Measurements from ENCODE around the gene MDP1.
"Not testable (repeated sequence)": the region's sequence is repeated elsewhere in the genome, so short reads cannot be mapped to it uniquely, and the experiment has no call there.

MDP1 gene

GRCh38 chr14:24249230-24250021, 33.6 kb upstream of the MDP1 start:
- no peak for DNase-seq

GRCh38 chr14:24247422-24247821, 31.6 kb upstream of the MDP1 start:
- no peak for DNase-seq

GRCh38 chr14:24246765-24247212, 30.9 kb upstream of the MDP1 start:
- no peak for DNase-seq

DNA sequence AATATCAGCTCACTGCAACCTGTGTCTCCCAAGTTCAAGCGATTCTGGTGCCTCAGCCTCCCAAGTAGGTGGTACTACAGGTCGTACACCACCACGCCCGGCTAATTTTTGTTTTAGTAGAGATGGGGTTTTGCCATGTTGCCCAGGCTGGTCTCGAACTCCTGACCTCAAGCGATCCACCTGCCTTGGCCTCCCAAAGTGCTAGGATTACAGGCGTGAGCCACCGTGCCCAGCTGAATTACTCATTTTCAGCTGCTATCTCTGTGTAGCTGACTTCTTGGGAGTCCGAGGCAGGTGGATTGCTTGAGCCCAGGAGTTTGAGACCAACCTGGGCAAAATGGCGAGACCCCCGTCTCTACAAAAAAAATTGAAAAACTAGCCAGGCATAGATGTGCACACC, 29.5 kb upstream of the MDP1 start:
- DNase-seq, result not testable (repeated sequence)

DNA sequence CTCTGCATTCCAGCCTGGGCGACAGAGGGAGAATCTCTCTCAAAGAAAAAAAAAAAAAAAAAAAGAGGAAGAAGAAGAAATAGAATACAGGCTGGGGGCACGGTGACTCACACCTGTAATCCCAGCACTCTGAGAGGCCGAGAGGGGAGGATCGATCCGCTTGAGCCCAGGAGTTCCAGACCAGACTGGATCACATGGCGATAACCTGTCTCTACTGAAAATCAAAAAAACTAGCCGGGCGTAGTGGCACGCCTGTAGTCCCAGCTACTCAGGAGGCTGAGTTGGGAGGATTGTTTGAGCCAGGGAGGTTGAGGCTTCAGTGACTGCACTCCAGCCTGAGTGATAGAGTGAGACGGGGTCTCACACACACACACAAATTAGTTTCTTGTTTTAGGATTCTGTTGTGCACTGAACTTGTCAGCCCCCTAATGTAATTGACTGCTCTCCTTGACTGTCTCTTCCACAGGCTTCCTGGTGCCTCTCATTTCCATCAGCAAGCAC, 27.5 kb upstream of the MDP1 start:
- DNase-seq, result no peak

- DNase-seq, result peak; percentile 97
These were observed 26.1 kb upstream of the MDP1 start for GRCh38 chr14:24241829-24242443.

GRCh38 chr14:24240110-24240918, 24.4 kb upstream of the MDP1 start:
- DNase-seq, result no peak

DNA sequence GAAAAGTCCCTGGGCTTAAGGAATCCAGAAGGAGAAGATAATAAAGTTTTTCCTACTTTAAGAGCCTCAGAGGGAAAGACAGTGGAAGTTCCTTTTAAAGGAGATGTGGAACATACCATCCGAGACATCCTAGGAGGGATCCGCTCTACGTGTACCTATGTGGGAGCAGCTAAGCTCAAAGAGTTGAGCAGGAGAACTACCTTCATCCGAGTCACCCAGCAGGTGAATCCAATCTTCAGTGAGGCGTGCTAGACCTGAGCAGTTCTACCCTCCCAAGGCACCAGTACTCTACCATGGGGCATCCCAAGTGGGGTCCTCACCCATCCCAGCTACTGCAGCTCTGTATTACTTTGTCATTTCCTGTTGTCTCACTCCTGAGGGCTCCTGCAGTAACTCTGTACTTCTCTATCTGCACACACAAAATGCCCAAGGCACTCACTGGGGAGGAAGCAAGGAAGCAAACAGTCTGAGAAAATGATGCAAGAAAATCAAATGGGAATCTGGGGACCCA, 22.7 kb upstream of the MDP1 start:
- no peak for DNase-seq

GRCh38 chr14:24238123-24238522, 22.3 kb upstream of the MDP1 start:
- no peak for DNase-seq

GRCh38 chr14:24237463-24237955, 21.6 kb upstream of the MDP1 start:
- no peak for DNase-seq

DNA sequence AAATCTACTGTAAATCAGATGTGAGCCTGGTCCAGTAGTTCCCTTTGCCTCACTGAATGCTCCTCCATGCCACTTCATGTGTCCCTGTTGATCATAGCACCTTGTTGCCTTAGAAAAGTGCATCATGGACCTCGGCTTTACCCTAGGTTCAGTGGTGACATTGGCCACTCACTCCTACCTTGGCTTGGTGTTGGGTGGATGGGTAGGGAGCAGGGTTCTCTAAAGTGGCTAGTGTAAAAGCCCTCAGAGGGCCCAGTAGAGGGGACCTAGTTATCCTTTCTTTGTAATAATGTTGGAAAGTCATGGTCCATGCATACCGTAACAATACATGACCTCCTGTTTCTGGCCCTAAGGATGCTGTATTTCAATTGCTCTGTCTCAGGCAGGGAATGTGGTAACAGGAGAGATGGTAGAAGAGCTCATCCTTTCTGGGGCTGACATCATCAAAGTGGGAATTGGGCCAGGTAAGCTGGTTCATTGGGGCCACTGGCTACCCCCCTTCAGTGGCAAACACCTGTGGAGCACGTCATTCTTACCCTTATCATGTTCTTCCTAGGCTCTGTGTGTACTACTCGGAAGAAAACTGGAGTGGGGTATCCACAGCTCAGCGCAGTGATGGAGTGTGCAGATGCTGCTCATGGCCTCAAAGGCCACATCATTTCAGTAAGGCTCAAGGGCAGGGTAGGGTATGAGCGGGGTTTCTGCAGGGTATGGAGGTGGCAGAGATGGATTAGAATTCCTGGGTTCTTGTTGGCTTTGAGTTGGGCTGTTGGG, 21.0 kb upstream of the MDP1 start:
- DNase-seq, result no peak

GRCh38 chr14:24235804-24236688, 20.2 kb upstream of the MDP1 start:
- no peak for DNase-seq

- no peak for DNase-seq
These were observed 18.5 kb upstream of the MDP1 start for GRCh38 chr14:24234095-24235005.

GRCh38 chr14:24233538-24233866, 17.6 kb upstream of the MDP1 start:
- DNase-seq, result no peak

DNA sequence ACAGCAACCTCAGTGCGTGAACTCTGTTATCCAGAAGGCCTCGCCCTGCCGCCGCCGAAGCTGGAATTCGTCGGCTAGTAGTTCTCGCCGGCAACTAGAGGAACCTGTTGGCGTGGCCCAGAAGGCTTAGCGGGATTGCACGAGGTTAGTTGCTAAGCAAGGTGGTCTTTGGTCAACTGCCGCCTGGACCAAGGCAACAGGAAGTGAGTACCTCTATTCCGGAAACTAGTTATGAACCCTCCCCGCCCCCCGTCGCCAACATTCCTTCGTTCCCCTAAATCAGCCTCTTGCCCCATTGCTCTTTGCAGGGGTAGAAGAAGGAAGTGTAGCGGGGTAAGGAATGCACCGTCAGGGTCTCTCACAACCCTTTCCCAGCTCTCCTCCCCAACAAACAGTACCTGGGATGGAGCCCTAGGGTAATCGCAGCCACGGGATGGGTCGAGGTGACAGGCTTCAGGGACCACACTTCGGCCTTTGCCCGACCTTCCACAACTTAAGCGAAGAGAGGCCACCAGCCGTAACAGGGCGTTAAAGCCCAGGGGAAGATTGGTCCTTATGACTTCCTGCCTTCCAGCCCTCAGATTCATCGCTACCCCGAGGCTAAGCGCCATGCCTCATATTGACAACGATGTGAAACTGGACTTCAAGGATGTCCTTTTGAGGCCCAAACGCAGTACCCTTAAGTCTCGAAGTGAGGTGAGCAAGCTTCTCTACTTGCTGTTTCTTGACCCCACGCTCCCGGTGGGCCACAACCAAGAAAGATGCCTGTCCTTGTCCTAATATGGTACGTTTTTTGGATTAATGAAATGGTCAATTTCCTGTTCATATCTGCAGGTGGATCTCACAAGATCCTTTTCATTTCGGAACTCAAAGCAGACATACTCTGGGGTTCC, 17.0 kb upstream of the MDP1 start, which contains the start of gene GMPR2:
Gene GMPR2, plus strand, starts transcription at position 285 of the 893 bp plus-strand sequence. Its CDS starts 325 bp downstream, at position 610.
- peak; percentile 23 for DNase-seq

DNA sequence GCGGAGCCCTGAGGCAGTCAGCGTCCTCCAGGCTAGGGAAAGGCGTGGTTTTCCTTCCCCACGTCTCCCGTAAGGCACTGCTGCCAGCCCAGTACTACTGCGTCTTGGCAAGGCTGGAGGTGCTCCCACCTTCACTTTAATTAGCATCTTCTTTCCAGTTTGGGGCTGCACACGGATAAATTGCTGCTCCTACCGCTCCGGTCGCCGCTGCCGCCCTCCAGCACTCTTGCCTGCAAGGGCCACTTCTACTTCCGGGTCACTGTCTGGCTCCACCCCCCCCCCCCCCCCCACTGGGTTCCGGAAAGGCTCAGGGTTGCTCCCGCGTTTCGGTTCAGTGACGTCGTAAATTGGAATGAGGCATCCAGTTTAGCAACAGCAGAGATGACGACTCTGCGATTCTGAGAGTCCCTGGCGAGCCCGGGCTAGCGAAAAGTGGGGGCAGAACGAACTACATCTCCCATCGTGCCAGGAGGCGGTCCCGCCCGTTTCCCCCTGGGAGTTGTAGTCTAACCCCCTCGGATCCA, 16.3 kb upstream of the MDP1 start, which contains the start of gene NEDD8:
Gene NEDD8, minus strand, starts transcription at position 247 of the 524 bp plus-strand sequence. Its CDS starts 100 bp downstream, at position 147.
- peak; percentile 90 for DNase-seq

GRCh38 chr14:24231263-24232120, 15.6 kb upstream of the MDP1 start:
- DNase-seq, result peak; percentile 12
